Mammary epithelial cell (primary cell): Measurements from ENCODE around the gene SPOCK2.

Experiments
- CTCF ChIP-seq, 2 donors: IDR thresholded peaks in 1 of 2; conservative IDR thresholded peaks in 1 of 2; 2 replicates each; pipeline ENCODE4 v1.5.1; 2011 to 2012; ENCODE audit warnings: inconsistent platforms in 2 of 2, low read length in 2 of 2, mild to moderate bottlenecking in 2 of 2, control low read depth in 1 of 2, low read depth in 1 of 2; ENCODE audit not compliant: insufficient read depth in 1 of 2; ENCODE audit errors: extremely low read depth in 1 of 2
- EZH2 ChIP-seq: IDR thresholded peaks from 2 replicates; pipeline ENCODE4 v1.6.1; 2012; ENCODE audit warnings: low read length, inconsistent platforms, borderline replicate concordance

- TF ChIP-seq CTCF (conservative IDR thresholded peaks at IDR 0.05 in 1 of 2, IDR thresholded peaks at IDR 0.05 in 1 of 2; ENCODE audit: extremely low read depth in 1 of 2, insufficient read depth in 1 of 2, low read depth in 1 of 2, low read length in 2 of 2) (no peak), EZH2 (no peak)
Measured at GRCh38 chr10:72031706-72032105, 56.6 kb downstream of the SPOCK2 start.
